Measurements from ENCODE around the gene GPR68.

GPR68 gene

DNA sequence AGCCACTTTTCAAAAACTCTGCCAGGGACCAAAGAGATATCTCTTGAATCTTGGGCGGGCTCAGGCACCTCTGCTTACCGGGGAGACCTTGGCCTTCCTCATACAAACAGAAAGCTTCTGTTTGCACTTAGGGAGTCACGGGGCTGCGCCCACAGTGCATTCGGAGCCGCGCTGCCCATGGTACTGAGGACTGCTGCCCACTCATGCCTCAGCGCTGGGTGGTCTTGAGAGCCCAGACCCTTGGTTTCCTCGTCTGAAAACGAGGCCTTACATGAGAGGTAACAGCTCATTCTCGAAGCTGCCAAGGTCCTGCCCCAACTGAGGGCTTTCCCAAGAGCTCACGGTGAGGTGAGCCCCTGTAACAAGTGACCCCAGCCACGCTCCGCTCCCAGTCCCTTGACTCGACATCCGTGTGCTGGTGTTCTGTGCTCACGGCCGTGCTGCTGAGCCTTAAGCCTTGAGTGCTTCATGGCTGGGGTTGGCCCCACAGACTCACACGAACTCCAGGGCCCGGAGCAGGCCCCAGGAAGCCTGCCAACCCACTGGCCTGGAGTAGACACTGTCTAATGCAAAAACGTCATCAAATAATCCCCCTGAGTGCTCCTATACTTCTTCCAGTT, 47.4 kb upstream of the GPR68 start:
- no peak overlapping the region for H3K4me2 ChIP-seq (ENCODE audit: low read length)
- no peak overlapping the region for H3K27ac ChIP-seq
- TF ChIP-seq, protein P1, sequence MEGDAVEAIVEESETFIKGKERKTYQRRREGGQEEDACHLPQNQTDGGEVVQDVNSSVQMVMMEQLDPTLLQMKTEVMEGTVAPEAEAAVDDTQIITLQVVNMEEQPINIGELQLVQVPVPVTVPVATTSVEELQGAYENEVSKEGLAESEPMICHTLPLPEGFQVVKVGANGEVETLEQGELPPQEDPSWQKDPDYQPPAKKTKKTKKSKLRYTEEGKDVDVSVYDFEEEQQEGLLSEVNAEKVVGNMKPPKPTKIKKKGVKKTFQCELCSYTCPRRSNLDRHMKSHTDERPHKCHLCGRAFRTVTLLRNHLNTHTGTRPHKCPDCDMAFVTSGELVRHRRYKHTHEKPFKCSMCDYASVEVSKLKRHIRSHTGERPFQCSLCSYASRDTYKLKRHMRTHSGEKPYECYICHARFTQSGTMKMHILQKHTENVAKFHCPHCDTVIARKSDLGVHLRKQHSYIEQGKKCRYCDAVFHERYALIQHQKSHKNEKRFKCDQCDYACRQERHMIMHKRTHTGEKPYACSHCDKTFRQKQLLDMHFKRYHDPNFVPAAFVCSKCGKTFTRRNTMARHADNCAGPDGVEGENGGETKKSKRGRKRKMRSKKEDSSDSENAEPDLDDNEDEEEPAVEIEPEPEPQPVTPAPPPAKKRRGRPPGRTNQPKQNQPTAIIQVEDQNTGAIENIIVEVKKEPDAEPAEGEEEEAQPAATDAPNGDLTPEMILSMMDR (IDR thresholded peaks at IDR 0.05) = no peak
- no peaks in the 10 kb centered on the region for H3K27me3 ChIP-seq (ENCODE audit: control insufficient read depth, insufficient read depth, low read length)
- H2AFZ ChIP-seq = no peak overlapping the region
- peaks cover 4% of the 10 kb centered on the region for H3K4me1 ChIP-seq
- H3K9me3 ChIP-seq (ENCODE audit: control insufficient read depth, low read length) = no peaks in the 10 kb centered on the region
- H3K36me3 ChIP-seq (ENCODE audit: control insufficient read depth, insufficient read depth, low read length) = no peaks in the 10 kb centered on the region
- no peak overlapping the region for H3K9ac ChIP-seq
- no peaks in the 10 kb centered on the region for H3K79me2 ChIP-seq
- no peak overlapping the region for H3K4me3 ChIP-seq (ENCODE audit: low read depth, low read length)

DNA sequence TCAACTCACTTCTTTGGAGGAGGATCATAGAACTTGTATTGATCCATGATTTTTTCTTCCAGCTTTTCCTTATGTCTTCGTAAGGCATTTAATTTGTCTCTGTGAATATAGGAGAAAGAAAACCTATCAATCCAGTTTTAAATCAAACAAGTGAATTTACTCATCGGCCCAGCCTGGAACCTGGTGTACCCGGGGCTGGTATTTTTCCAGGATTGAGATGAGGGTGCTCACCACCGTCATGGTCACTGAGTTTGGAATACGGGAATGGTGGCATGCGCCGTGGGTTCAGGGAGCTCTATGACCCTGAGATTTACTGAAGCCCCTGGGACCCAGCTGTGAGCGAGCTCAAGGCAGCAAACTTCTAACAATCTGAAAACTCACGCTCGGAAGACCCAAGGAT, 46.5 kb upstream of the GPR68 start:
- TF ChIP-seq, protein P1 (IDR thresholded peaks at IDR 0.05) = no peak
- H3K36me3 ChIP-seq (ENCODE audit: control insufficient read depth, insufficient read depth, low read length) = no peaks in the 10 kb centered on the region

DNA sequence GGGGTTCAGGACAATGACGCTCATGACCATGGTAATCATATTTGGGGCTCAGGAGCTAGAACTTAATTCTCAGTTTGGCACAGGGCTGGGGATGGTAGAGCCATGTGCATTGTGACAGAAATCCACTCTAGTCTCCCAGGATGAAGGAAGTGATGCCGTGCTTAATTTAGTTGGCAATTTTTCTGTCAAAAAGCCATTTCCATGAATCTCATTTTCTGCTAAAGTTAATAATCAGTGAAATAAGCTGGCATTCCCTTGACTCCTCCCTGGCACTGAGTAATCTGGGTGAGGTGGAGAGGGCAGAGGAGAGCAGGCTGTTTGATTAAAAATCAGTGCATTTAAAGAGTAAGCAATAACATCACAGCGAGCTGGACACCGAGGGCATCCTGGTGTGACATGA, 45.0 kb upstream of the GPR68 start:
- Histone ChIP-seq H3K79me2 (no peaks in the 10 kb centered on the region), H3K27ac (no peak overlapping the region), H3K9ac (no peak overlapping the region), H3K4me3 (ENCODE audit: low read depth, low read length) (no peak overlapping the region), H3K36me3 (ENCODE audit: control insufficient read depth, insufficient read depth, low read length) (no peaks in the 10 kb centered on the region), H3K9me3 (ENCODE audit: control insufficient read depth, low read length) (no peaks in the 10 kb centered on the region), H3K27me3 (ENCODE audit: control insufficient read depth, insufficient read depth, low read length) (no peaks in the 10 kb centered on the region), H2AFZ (no peak overlapping the region), H3K4me1 (peaks cover 4% of the 10 kb centered on the region), H3K4me2 (ENCODE audit: low read length) (no peak overlapping the region)
- TF ChIP-seq, protein P1 (IDR thresholded peaks at IDR 0.05) = no peak

More for the DNA sequence above, 46.5 kb upstream of the GPR68 start:
- peaks cover 4% of the 10 kb centered on the region for H3K4me1 ChIP-seq
- no peak overlapping the region for H3K27ac ChIP-seq
- H3K4me2 ChIP-seq (ENCODE audit: low read length) = no peak overlapping the region
- H3K27me3 ChIP-seq (ENCODE audit: control insufficient read depth, insufficient read depth, low read length) = no peaks in the 10 kb centered on the region
- no peak overlapping the region for H3K4me3 ChIP-seq (ENCODE audit: low read depth, low read length)
- H3K79me2 ChIP-seq = no peaks in the 10 kb centered on the region
- H3K9ac ChIP-seq = no peak overlapping the region
- H2AFZ ChIP-seq = no peak overlapping the region
- H3K9me3 ChIP-seq (ENCODE audit: control insufficient read depth, low read length) = no peaks in the 10 kb centered on the region

DNA sequence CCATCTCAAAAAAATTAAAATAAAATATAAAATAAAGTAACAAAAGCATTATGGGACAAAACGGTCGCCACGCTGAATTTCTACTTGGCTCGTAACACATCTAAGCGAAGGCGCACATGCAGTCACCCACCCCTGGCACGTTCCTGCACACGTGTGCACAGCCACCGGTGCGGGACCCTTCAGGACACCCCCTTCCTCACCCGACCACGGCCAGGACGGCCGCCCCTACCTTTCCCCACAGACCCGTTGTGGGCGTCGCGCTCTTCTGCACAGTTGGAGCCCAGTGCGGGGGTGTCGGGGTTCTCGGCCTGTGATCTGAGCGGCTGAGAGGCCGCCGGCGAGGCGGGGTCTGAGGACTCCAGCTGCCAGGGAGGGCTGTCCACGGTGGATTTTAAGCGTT, 44.4 kb upstream of the GPR68 start:
- no peak overlapping the region for H3K27ac ChIP-seq
- H3K36me3 ChIP-seq (ENCODE audit: control insufficient read depth, insufficient read depth, low read length) = no peaks in the 10 kb centered on the region
- H3K4me3 ChIP-seq (ENCODE audit: low read depth, low read length) = no peak overlapping the region
- H3K4me2 ChIP-seq (ENCODE audit: low read length) = no peak overlapping the region
- TF ChIP-seq, protein P1 (IDR thresholded peaks at IDR 0.05) = no peak
- H3K9me3 ChIP-seq (ENCODE audit: control insufficient read depth, low read length) = no peaks in the 10 kb centered on the region
- no peak overlapping the region for H2AFZ ChIP-seq
- no peak overlapping the region for H3K9ac ChIP-seq
- peaks cover 4% of the 10 kb centered on the region for H3K4me1 ChIP-seq
- no peaks in the 10 kb centered on the region for H3K27me3 ChIP-seq (ENCODE audit: control insufficient read depth, insufficient read depth, low read length)
- no peaks in the 10 kb centered on the region for H3K79me2 ChIP-seq

DNA sequence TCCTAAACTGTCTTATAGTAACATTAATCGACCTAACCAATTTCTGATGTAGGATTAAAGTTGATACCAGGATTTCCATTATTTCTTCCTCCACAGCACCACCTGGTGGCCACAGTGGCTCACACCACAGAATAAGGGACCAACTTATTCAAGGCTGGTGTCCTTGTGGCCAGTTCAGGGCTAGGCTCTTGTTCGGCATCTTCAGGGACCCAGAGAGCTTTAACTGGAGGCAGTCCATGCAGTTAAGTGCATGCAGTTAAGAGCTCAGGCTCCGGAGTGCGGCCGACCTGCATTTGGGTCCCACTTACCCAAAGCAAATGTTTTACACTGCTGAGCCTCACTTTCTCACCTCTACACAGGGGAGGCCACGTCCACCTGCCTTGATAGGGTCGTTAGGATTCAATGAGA, 42.0 kb upstream of the GPR68 start:
- H3K4me1 ChIP-seq = peaks cover 4% of the 10 kb centered on the region
- H3K36me3 ChIP-seq (ENCODE audit: control insufficient read depth, insufficient read depth, low read length) = no peaks in the 10 kb centered on the region

More for the DNA sequence above, 42.0 kb upstream of the GPR68 start:
- no peak overlapping the region for H3K4me2 ChIP-seq (ENCODE audit: low read length)
- no peak overlapping the region for H3K9ac ChIP-seq
- H3K4me3 ChIP-seq (ENCODE audit: low read depth, low read length) = no peak overlapping the region
- no peaks in the 10 kb centered on the region for H3K79me2 ChIP-seq
- TF ChIP-seq, protein P1 (IDR thresholded peaks at IDR 0.05) = peak; percentile 92
- no peaks in the 10 kb centered on the region for H3K9me3 ChIP-seq (ENCODE audit: control insufficient read depth, low read length)
- no peak overlapping the region for H3K27ac ChIP-seq
- H2AFZ ChIP-seq = no peak overlapping the region
- no peaks in the 10 kb centered on the region for H3K27me3 ChIP-seq (ENCODE audit: control insufficient read depth, insufficient read depth, low read length)

Data from parathyroid adenoma (tissue), 2 donors.